Measurements from ENCODE around the gene SNX15.

SNX15 gene

GRCh38 chr11:65087216-65087615 lies 60.0 kb downstream of the SNX15 start:
- DNase-seq: no peak

DNA sequence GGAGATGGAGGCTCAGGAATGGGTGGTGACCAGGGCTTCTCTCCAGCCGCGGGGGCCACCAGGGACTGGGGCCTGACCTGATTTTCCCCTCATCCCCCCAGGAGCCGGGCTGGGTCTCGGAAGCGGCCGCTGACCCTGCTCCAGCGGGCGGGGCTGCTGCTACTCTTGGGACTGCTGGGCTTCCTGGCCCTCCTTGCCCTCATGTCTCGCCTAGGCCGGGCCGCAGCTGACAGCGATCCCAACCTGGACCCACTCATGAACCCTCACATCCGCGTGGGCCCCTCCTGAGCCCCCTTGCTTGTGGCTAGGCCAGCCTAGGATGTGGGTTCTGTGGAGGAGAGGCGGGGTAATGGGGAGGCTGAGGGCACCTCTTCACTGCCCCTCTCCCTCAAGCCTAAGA lies 60.6 kb downstream of the SNX15 start:
- no peak for DNase-seq

DNA sequence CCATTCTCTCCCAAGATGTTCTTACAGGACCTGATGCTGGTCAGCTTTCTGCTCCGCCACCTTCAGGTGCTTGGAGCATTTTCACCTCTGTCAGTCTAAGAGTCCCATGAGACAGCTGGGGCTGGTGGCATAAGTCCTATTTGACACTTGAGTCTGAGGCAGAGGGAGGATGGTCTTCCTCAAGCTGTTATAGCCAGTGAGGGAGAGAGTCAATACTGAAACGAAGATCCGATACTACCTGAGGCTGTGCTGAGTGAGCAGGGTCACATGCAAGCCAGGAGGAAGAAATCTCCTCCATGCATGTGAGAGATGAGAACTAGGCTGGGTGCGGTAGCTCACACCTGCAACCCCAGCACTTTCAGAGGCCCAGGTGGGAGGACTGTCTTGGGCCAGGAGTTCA lies 62.4 kb downstream of the SNX15 start:
- DNase-seq: no peak
